HepG2 (cell line): ENCODE data around the gene ITIH1. TPM values are rescaled to one million over a fixed set of nuclear protein-coding genes. Genes with fewer than 3 reads are reported as not detected.

Experiments used
- ATF1 ChIP-seq: IDR thresholded peaks from 2 replicates; pipeline ENCODE4 v1.6.1; 2016; ENCODE audit warnings: mild to moderate bottlenecking, control low read depth
- BHLHE40 ChIP-seq: IDR thresholded peaks from 2 replicates; pipeline ENCODE4 v1.6.1; 2011; ENCODE audit warnings: low read length, improper control_type of control experiment
- ETS1 ChIP-seq: sonication (generic); formaldehyde crosslinking; IDR thresholded peaks from 2 replicates; pipeline ENCODE4 v1.4.0; 2020; ENCODE audit warnings: missing genetic modification reagents
- FOXA3 ChIP-seq: IDR thresholded peaks from 2 replicates; pipeline ENCODE4 v1.6.1; 2016; ENCODE audit warnings: missing genetic modification reagents, missing compliant biosample characterization
- HMGA1 ChIP-seq: sonication (generic); formaldehyde crosslinking; conservative IDR thresholded peaks from 2 replicates; pipeline ENCODE4 v1.4.0; 2020; ENCODE audit warnings: missing genetic modification reagents
- KAT2B ChIP-seq: fragments of 150-350 bp; IDR thresholded peaks from 2 replicates; pipeline ENCODE4 v1.6.1; 2014; ENCODE audit warnings: low read depth, low read length, borderline replicate concordance
- KLF9 ChIP-seq: IDR thresholded peaks from 2 replicates; pipeline ENCODE4 v1.6.1; 2016; ENCODE audit warnings: low read depth
- MAFF ChIP-seq: IDR thresholded peaks from 2 replicates; pipeline ENCODE4 v1.6.1; 2011; ENCODE audit warnings: low read depth, low read length, improper control_type of control experiment
- MIER3 ChIP-seq: IDR thresholded peaks from 2 replicates; pipeline ENCODE4 v1.6.1; 2016; ENCODE audit warnings: missing compliant biosample characterization, borderline replicate concordance
- NCOA1 ChIP-seq: sonication (generic); formaldehyde crosslinking; IDR thresholded peaks from 2 replicates; pipeline ENCODE4 v1.9.0; 2021; ENCODE audit warnings: missing genetic modification reagents
- NR2C2 ChIP-seq: sonication (generic); formaldehyde crosslinking; IDR thresholded peaks from 2 replicates; pipeline ENCODE4 v1.4.0; 2020; ENCODE audit warnings: missing genetic modification reagents, mild to moderate bottlenecking, moderate library complexity, borderline replicate concordance
- PCBP1 ChIP-seq: fragments of 200-400 bp; formaldehyde crosslinking; IDR thresholded peaks from 2 replicates; pipeline ENCODE4 v1.6.1; 2017; ENCODE audit warnings: mild to moderate bottlenecking, low read depth, low read length, borderline replicate concordance
- SOX5 ChIP-seq: IDR thresholded peaks from 2 replicates; pipeline ENCODE4 v1.6.1; 2016; ENCODE audit warnings: borderline replicate concordance
- SP1 ChIP-seq, 2 experiments: fragments of 450-650 bp in 1 of 2; sonication (generic) in 1 of 2; formaldehyde crosslinking in 1 of 2; IDR thresholded peaks; 2 replicates each; pipeline versions ENCODE4 v1.4.0 to v1.6.1; 2016 to 2020; ENCODE audit warnings: missing genetic modification reagents in 1 of 2
- STAG1 ChIP-seq: sonication (generic); formaldehyde crosslinking; IDR thresholded peaks from 2 replicates; pipeline ENCODE4 v1.4.0; 2020; ENCODE audit warnings: missing genetic modification reagents
- TCF7L2 ChIP-seq: IDR thresholded peaks from 2 replicates; pipeline ENCODE4 v1.6.1; 2011; ENCODE audit warnings: mild to moderate bottlenecking, low read depth, low read length, moderate library complexity
- TGIF2 ChIP-seq: IDR thresholded peaks from 2 replicates; pipeline ENCODE4 v1.6.1; 2016; ENCODE audit warnings: control low read depth, missing compliant biosample characterization
- THAP11 ChIP-seq: IDR thresholded peaks from 2 replicates; pipeline ENCODE4 v1.6.1; 2016; ENCODE audit warnings: missing biosample characterization, missing genetic modification reagents
- ZBTB1 ChIP-seq: sonication (generic); formaldehyde crosslinking; IDR thresholded peaks from 2 replicates; pipeline ENCODE4 v1.4.0; 2020; ENCODE audit warnings: missing genetic modification reagents, borderline replicate concordance
- ZKSCAN5 ChIP-seq: sonication (generic); formaldehyde crosslinking; IDR thresholded peaks from 2 replicates; pipeline ENCODE4 v1.5.1; 2020; ENCODE audit warnings: mild to moderate bottlenecking, missing genetic modification reagents
- ZNF33A ChIP-seq: sonication (generic); formaldehyde crosslinking; IDR thresholded peaks from 2 replicates; pipeline ENCODE4 v1.5.1; 2020; ENCODE audit warnings: missing genetic modification reagents, mild to moderate bottlenecking, moderate library complexity, borderline replicate concordance
- ZNF446 ChIP-seq: sonication (generic); formaldehyde crosslinking; IDR thresholded peaks from 2 replicates; pipeline ENCODE4 v1.5.0; 2020; ENCODE audit warnings: mild to moderate bottlenecking, missing genetic modification reagents
- ZNF619 ChIP-seq: sonication (generic); formaldehyde crosslinking; IDR thresholded peaks from 2 replicates; pipeline ENCODE4 v1.4.0; 2020; ENCODE audit warnings: mild to moderate bottlenecking, missing genetic modification reagents
- ZNF720 ChIP-seq: sonication (generic); formaldehyde crosslinking; IDR thresholded peaks from 2 replicates; pipeline ENCODE4 v1.4.0; 2020; ENCODE audit warnings: missing genetic modification reagents
- ZNF775 ChIP-seq: sonication (generic); formaldehyde crosslinking; IDR thresholded peaks from 2 replicates; pipeline ENCODE4 v1.4.0; 2020; ENCODE audit warnings: missing genetic modification reagents, mild to moderate bottlenecking, moderate library complexity, borderline replicate concordance
- ZNF792 ChIP-seq: IDR thresholded peaks from 2 replicates; pipeline ENCODE4 v1.6.1; 2016
- ZNF800 ChIP-seq: sonication (generic); formaldehyde crosslinking; IDR thresholded peaks from 2 replicates; pipeline ENCODE4 v1.4.0; 2020; ENCODE audit warnings: missing genetic modification reagents
- ZSCAN22 ChIP-seq: sonication (generic); formaldehyde crosslinking; IDR thresholded peaks from 2 replicates; pipeline ENCODE4 v1.4.0; 2020; ENCODE audit warnings: mild to moderate bottlenecking, missing genetic modification reagents
- ZSCAN9 ChIP-seq: IDR thresholded peaks from 2 replicates; pipeline ENCODE4 v1.6.1; 2016; ENCODE audit warnings: borderline replicate concordance
- polyA plus RNA-seq, 8 experiments: library from polyadenylated mRNA; depleted of rRNA in 3 of 8; stranded (reverse) in 7 of 8; unstranded in 1 of 8; fragments of >200 nt; fragmentation: Illumina TruSeq in 4 of 8; extraction: Trizol in 4 of 8; gene quantifications; 2 replicates each; pipeline versions ENCODE4 v1.2.1 to v1.2.3, GENCODE V29; 2011 to 2016; ENCODE audit warnings: low read depth in 4 of 8, missing spikeins in 1 of 8, mixed read lengths in 1 of 8; ENCODE audit not compliant: insufficient read depth in 1 of 8
- total RNA-seq, 5 experiments: library from RNA; depleted of rRNA; stranded (reverse); fragments of >200 nt; fragmentation: Illumina TruSeq; extraction: Trizol; gene quantifications; 2 replicates each; pipeline ENCODE4 v1.2.3, GENCODE V29; 2016; ENCODE audit warnings: low read depth in 1 of 5
- TF ChIP-seq, protein P1 (sequence below), 2 experiments: fragments of 450-650 bp in 1 of 2; sonication (generic) in 1 of 2; formaldehyde crosslinking; IDR thresholded peaks; 2 replicates each; pipeline versions ENCODE4 v1.5.0 to v1.8.0; 2020 to 2022; ENCODE audit warnings: mild to moderate bottlenecking in 1 of 2, missing genetic modification reagents in 1 of 2

ITIH1 gene
- total and polyA plus RNA-seq, 2 of the 13 experiments (the other 11 are each of a cell fraction or from before 2014, with no cell fraction given) = 12.3 to 19.6 TPM

- TF ChIP-seq STAG1 (CRISPR knock-in tag) (peak; percentile 69), ETS1 (CRISPR knock-in tag) (no peak), HMGA1 (CRISPR knock-in tag) (no peak), NR2C2 (CRISPR knock-in tag) (no peak), TCF7L2 (no peak), ZSCAN22 (CRISPR knock-in tag) (no peak), ZNF33A (CRISPR knock-in tag) (no peak), ATF1 (CRISPR knock-in tag) (no peak), ZNF720 (CRISPR knock-in tag) (no peak), SP1 (IDR thresholded peaks at IDR 0.05) (no peak), SP1 (CRISPR knock-in tag; IDR thresholded peaks at IDR 0.05) (no peak), ZKSCAN5 (CRISPR knock-in tag) (no peak), KLF9 (CRISPR knock-in tag) (no peak), ZNF619 (CRISPR knock-in tag) (no peak), ZNF792 (CRISPR knock-in tag) (no peak), MIER3 (CRISPR knock-in tag) (no peak), BHLHE40 (no peak), TGIF2 (CRISPR knock-in tag) (no peak), ZNF446 (CRISPR knock-in tag) (no peak), KAT2B (peak; percentile 32; the same call in 1 of the 2 replicates), ZBTB1 (no peak), MAFF (no peak), ZSCAN9 (no peak), NCOA1 (CRISPR knock-in tag) (no peak), ZNF775 (CRISPR knock-in tag) (no peak), THAP11 (CRISPR knock-in tag) (no peak), FOXA3 (CRISPR knock-in tag) (peak; percentile 54; the same call in 1 of the 2 replicates), ZNF800 (CRISPR knock-in tag) (no peak), SOX5 (no peak), PCBP1 (no peak)
- TF ChIP-seq, protein P1, sequence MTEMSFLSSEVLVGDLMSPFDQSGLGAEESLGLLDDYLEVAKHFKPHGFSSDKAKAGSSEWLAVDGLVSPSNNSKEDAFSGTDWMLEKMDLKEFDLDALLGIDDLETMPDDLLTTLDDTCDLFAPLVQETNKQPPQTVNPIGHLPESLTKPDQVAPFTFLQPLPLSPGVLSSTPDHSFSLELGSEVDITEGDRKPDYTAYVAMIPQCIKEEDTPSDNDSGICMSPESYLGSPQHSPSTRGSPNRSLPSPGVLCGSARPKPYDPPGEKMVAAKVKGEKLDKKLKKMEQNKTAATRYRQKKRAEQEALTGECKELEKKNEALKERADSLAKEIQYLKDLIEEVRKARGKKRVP (CRISPR knock-in tag; IDR thresholded peaks at IDR 0.05) = no peak
These were observed 15.0 kb downstream of the ITIH1 start (continued) for GRCh38 chr3:52792413-52792812.
